Measurements from ENCODE around the gene CACNA1F.

Gene CACNA1F

GRCh38 chrX:49226946-49227345 is 6.2 kb downstream of the CACNA1F start:
- no peak for DNase-seq

- DNase-seq, result no peak
Measured at GRCh38 chrX:49225858-49226257, 7.3 kb downstream of the CACNA1F start.

GRCh38 chrX:49221868-49222267 is 11.3 kb downstream of the CACNA1F start:
- DNase-seq, result no peak

GRCh38 chrX:49220100-49220499 is 13.0 kb downstream of the CACNA1F start:
- no peak for DNase-seq

- DNase-seq, result no peak
Measured at GRCh38 chrX:49214996-49215526, 18.1 kb downstream of the CACNA1F start.

GRCh38 chrX:49214416-49214815 is 18.7 kb downstream of the CACNA1F start:
- no peak for DNase-seq

GRCh38 chrX:49212861-49213260 is 20.3 kb downstream of the CACNA1F start:
- no peak for DNase-seq

GRCh38 chrX:49212209-49212608 is 20.9 kb downstream of the CACNA1F start:
- DNase-seq, result no peak

GRCh38 chrX:49211074-49211473 is 22.1 kb downstream of the CACNA1F start:
- no peak for DNase-seq

GRCh38 chrX:49210406-49210805 is 22.7 kb downstream of the CACNA1F start:
- DNase-seq, result no peak

- no peak for DNase-seq
Measured at GRCh38 chrX:49209434-49210251, 23.5 kb downstream of the CACNA1F start.

GRCh38 chrX:49208399-49208798 is 24.7 kb downstream of the CACNA1F start:
- DNase-seq, result no peak

- DNase-seq, result no peak
Measured at GRCh38 chrX:49206543-49206942, 26.6 kb downstream of the CACNA1F start.

GRCh38 chrX:49205443-49205842 is 27.7 kb downstream of the CACNA1F start:
- DNase-seq, result no peak

- DNase-seq, result no peak
Measured at GRCh38 chrX:49204709-49205108, 28.4 kb downstream of the CACNA1F start.

GRCh38 chrX:49204017-49204416 is 29.1 kb downstream of the CACNA1F start:
- no peak for DNase-seq

GRCh38 chrX:49203536-49203935 is 29.6 kb downstream of the CACNA1F start:
- no peak for DNase-seq

- DNase-seq, result no peak
Measured at GRCh38 chrX:49202022-49202421, 31.1 kb downstream of the CACNA1F start.

- peak; percentile 77 for DNase-seq
Measured at GRCh38 chrX:49199906-49200771, 33.0 kb downstream of the CACNA1F start, which contains the start of gene SYP. TSS of gene SYP (minus strand) at chrX:49200193. CDS start at chrX:49200186, 7 bp downstream.

- no peak for DNase-seq
Measured at GRCh38 chrX:49199315-49199595, 33.9 kb downstream of the CACNA1F start.

- no peak for DNase-seq
Measured at GRCh38 chrX:49198540-49199314, 34.4 kb downstream of the CACNA1F start.

GRCh38 chrX:49197543-49198087 is 35.5 kb downstream of the CACNA1F start:
- no peak for DNase-seq

- no peak for DNase-seq
Measured at GRCh38 chrX:49193542-49193964, 39.6 kb downstream of the CACNA1F start.

Measured in retina (tissue), 1 donor.